ENCODE results near the gene TRIM4.
A peak's percentile ranks its signal among the peaks of the same experiment; 100 is the strongest.
"Not testable (repeated sequence)": the region's sequence is repeated elsewhere in the genome, so short reads cannot be mapped to it uniquely, and the experiment has no call there.

The TRIM4 gene

GRCh38 chr7:99920149-99920548 lies 819 bp upstream of the TRIM4 start:
- no peak for DNase-seq (ENCODE audit: low read depth)

GRCh38 chr7:99919814-99920112 lies 433 bp upstream of the TRIM4 start:
- no peak for DNase-seq (ENCODE audit: low read depth)

- DNase-seq (ENCODE audit: low read depth), result no peak
Measured at GRCh38 chr7:99910976-99911375, 8.4 kb downstream of the TRIM4 start.

GRCh38 chr7:99901581-99901980 lies 17.7 kb downstream of the TRIM4 start:
- DNase-seq (ENCODE audit: low read depth), result no peak

- DNase-seq (ENCODE audit: low read depth), result no peak
Measured at GRCh38 chr7:99899830-99900519, 19.4 kb downstream of the TRIM4 start.

- DNase-seq (ENCODE audit: low read depth), result no peak
Measured at GRCh38 chr7:99898836-99899235, 20.5 kb downstream of the TRIM4 start.

GRCh38 chr7:99898023-99898357 lies 21.3 kb downstream of the TRIM4 start:
- no peak for DNase-seq (ENCODE audit: low read depth)

GRCh38 chr7:99897322-99898022 lies 21.9 kb downstream of the TRIM4 start:
- no peak for DNase-seq (ENCODE audit: low read depth)

- no peak for DNase-seq (ENCODE audit: low read depth)
Measured at GRCh38 chr7:99894738-99895137, 24.6 kb downstream of the TRIM4 start.

GRCh38 chr7:99893280-99893679 lies 26.1 kb downstream of the TRIM4 start:
- DNase-seq (ENCODE audit: low read depth), result no peak

GRCh38 chr7:99890348-99890747 lies 29.0 kb downstream of the TRIM4 start:
- DNase-seq (ENCODE audit: low read depth), result not testable (repeated sequence)

- not testable (repeated sequence) for DNase-seq (ENCODE audit: low read depth)
Measured at GRCh38 chr7:99888366-99888765, 31.0 kb downstream of the TRIM4 start.

GRCh38 chr7:99881370-99881769 lies 38.0 kb downstream of the TRIM4 start:
- no peak for DNase-seq (ENCODE audit: low read depth)

GRCh38 chr7:99876933-99877332 lies 42.4 kb downstream of the TRIM4 start, which contains the start of gene OR2AE1:
Gene OR2AE1 (minus strand): TSS chr7:99877033. CDS start chr7:99877033, 0 bp downstream.
- no peak for DNase-seq (ENCODE audit: low read depth)

- DNase-seq (ENCODE audit: low read depth), result no peak
Measured at GRCh38 chr7:99876491-99876890, 42.8 kb downstream of the TRIM4 start.

- DNase-seq (ENCODE audit: low read depth), result no peak
Measured at GRCh38 chr7:99868246-99868645, 51.1 kb downstream of the TRIM4 start.

GRCh38 chr7:99867477-99867876 lies 51.9 kb downstream of the TRIM4 start:
- DNase-seq (ENCODE audit: low read depth), result not testable (repeated sequence)

- no peak for DNase-seq (ENCODE audit: low read depth)
Measured at GRCh38 chr7:99863847-99864440, 55.4 kb downstream of the TRIM4 start.

- DNase-seq (ENCODE audit: low read depth), result peak; percentile 29
Measured at GRCh38 chr7:99860281-99861127, 58.8 kb downstream of the TRIM4 start.

GRCh38 chr7:99855236-99855635 lies 64.1 kb downstream of the TRIM4 start:
- no peak for DNase-seq (ENCODE audit: low read depth)

- no peak for DNase-seq (ENCODE audit: low read depth)
Measured at GRCh38 chr7:99848420-99849216, 70.7 kb downstream of the TRIM4 start.

- no peak for DNase-seq (ENCODE audit: low read depth)
Measured at GRCh38 chr7:99844328-99844727, 75.0 kb downstream of the TRIM4 start.

All from GM04503 (cell line).